ENCODE data around the gene CIART. TPM values are rescaled to one million over a fixed set of nuclear protein-coding genes. Genes with fewer than 3 reads are reported as not detected.
"Not testable (repeated sequence)": the region's sequence is repeated elsewhere in the genome, so short reads cannot be mapped to it uniquely, and the experiment has no call there.

CIART gene
- total RNA-seq, 2 experiments from 2014 or later: 3.6 to 5.1 TPM

- Mint-ChIP-seq H3K36me3 (ENCODE audit: low read depth) (peaks cover 24% of the 10 kb centered on the region), H3K27ac (no peak overlapping the region), H3K9me3 (no peaks in the 10 kb centered on the region), H3K4me3 (no peak overlapping the region), H3K4me1 (ENCODE audit: low read depth) (peaks cover 12% of the 10 kb centered on the region), H3K27me3 (no peaks in the 10 kb centered on the region)
- intact Hi-C loops (cut with micrococcal nuclease): no loop called here
- POLR2A ChIA-PET: interaction anchor here (0.7 to 2.5 kb wide), 15 partner anchors 10 to 348 kb away, joined by 3 to 21 read pairs (median 4); a partner anchor contains a TSS
- TF ChIP-seq, protein P1, sequence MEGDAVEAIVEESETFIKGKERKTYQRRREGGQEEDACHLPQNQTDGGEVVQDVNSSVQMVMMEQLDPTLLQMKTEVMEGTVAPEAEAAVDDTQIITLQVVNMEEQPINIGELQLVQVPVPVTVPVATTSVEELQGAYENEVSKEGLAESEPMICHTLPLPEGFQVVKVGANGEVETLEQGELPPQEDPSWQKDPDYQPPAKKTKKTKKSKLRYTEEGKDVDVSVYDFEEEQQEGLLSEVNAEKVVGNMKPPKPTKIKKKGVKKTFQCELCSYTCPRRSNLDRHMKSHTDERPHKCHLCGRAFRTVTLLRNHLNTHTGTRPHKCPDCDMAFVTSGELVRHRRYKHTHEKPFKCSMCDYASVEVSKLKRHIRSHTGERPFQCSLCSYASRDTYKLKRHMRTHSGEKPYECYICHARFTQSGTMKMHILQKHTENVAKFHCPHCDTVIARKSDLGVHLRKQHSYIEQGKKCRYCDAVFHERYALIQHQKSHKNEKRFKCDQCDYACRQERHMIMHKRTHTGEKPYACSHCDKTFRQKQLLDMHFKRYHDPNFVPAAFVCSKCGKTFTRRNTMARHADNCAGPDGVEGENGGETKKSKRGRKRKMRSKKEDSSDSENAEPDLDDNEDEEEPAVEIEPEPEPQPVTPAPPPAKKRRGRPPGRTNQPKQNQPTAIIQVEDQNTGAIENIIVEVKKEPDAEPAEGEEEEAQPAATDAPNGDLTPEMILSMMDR (IDR thresholded peaks at IDR 0.05): no peak
- DNase-seq (peak; percentile 95), ATAC-seq (peak; percentile 64)
- CTCF ChIA-PET: interaction anchor here (1.3 kb wide), 1 partner anchor 28 kb away, joined by 3 read pairs; no protein-coding TSS in a partner anchor
These were observed 47.6 kb upstream of the CIART start for GRCh38 chr1:150234566-150235293.

GRCh38 chr1:150235294-150235851 lies 47.0 kb upstream of the CIART start:
- Mint-ChIP-seq H3K4me1 (ENCODE audit: low read depth) (peaks cover 12% of the 10 kb centered on the region), H3K27ac (no peak overlapping the region), H3K27me3 (no peaks in the 10 kb centered on the region), H3K9me3 (no peaks in the 10 kb centered on the region), H3K4me3 (no peak overlapping the region), H3K36me3 (ENCODE audit: low read depth) (peaks cover 19% of the 10 kb centered on the region)
- CTCF ChIA-PET: interaction anchor here (1.1 to 2.7 kb wide), 4 partner anchors 21 to 48 kb away, joined by 3 to 16 read pairs (median 3); no protein-coding TSS in a partner anchor
- DNase-seq (peak; percentile 52), ATAC-seq (no peak)
- intact Hi-C loops (cut with micrococcal nuclease): no loop called here
- TF ChIP-seq, protein P1 (IDR thresholded peaks at IDR 0.05): no peak
- POLR2A ChIA-PET: interaction anchor here (0.7 to 2.2 kb wide), 15 partner anchors 10 to 392 kb away, joined by 3 to 21 read pairs (median 4); a partner anchor contains a TSS

DNA sequence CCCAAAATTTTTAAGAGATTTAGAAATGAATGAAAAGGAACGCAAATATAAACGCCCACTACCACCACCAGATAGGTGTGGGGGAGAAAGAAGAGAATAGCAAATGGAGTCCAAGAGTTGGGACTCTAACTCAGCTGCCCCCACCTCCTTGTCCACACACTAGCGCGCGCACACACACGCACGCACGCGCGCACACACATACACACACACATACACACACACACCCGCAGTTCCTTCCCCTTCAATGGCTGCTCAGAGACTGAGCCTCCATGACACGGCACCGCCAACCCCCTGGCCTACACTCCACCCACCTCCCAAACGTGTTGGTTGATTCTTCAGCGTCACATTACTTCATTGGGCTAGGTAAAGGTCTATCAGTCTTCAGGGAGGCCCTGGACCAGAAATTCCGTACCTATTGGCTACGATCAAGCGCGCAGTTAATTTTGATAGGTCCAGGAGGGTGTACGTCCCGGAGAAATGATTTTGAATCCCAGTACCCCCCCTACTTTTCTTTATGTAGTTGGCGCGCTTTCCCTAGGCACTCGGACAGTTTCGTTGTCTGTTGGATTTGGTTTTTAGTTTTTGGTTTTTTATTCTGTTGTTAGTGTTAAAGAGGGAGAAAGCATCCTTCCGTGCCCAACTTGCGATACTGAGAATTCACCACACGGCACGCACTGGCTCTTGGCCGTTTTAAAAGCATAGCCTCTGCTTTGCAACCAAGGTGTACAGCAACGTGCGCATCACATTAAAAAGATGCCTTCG lies 46.3 kb upstream of the CIART start, which contains the start of gene ANP32E:
ANP32E (minus strand) TSS at position 261 of the 762 bp plus-strand sequence. CDS start 326 bp downstream, outside the sequence.
- no peaks in the 10 kb centered on the region for H3K9me3 Mint-ChIP-seq
- peak; percentile 96 for DNase-seq
- H3K36me3 Mint-ChIP-seq (ENCODE audit: low read depth): peaks cover 15% of the 10 kb centered on the region
- peaks cover 12% of the 10 kb centered on the region for H3K4me1 Mint-ChIP-seq (ENCODE audit: low read depth)
- intact Hi-C loops (cut with micrococcal nuclease): no loop called here
- POLR2A ChIA-PET: interaction anchor here (0.6 to 2.2 kb wide), 18 partner anchors 11 to 392 kb away, joined by 3 to 21 read pairs (median 4); a partner anchor contains a TSS
- no peaks in the 10 kb centered on the region for H3K27me3 Mint-ChIP-seq
- H3K27ac Mint-ChIP-seq: no peak within 1 kb of the TSS
- H3K4me3 Mint-ChIP-seq: no peak within 1 kb of the TSS
- CTCF ChIA-PET: interaction anchor here (1.1 to 2.7 kb wide), 5 partner anchors 11 to 48 kb away, joined by 3 to 16 read pairs (median 3); no protein-coding TSS in a partner anchor
- ATAC-seq: peak; percentile 87
- TF ChIP-seq, protein P1 (IDR thresholded peaks at IDR 0.05): no peak

DNA sequence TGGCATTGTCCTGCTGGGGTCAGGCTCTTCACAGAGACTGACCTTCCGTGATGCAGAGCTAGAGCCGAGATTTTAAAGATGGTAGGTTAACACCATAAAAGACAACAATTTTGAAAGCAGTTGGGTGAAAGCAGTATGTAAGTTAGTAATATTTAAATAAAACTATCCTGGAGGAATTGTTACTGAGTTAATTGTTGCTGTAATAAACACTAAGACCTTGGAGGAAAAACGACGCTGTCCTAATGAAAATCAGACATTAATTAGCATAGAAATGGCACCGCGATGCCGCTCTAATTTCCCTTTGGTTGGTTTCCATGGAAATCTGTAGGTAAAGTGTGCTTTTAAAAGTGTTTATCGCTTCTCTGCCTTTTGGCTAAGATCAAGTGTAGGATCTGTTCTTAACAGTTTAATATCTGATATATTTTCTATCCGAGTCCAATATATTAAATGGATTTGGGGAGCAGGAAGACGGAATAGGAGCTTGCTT lies 45.7 kb upstream of the CIART start:
- ChIA-PET CTCF (interaction anchor here (1.3 to 2.7 kb wide), 3 partner anchors 10 to 49 kb away, joined by 3 to 16 read pairs (median 3); no protein-coding TSS in a partner anchor), POLR2A (interaction anchor here (0.6 to 2.2 kb wide), 6 partner anchors 12 to 350 kb away, joined by 3 to 8 read pairs (median 4); a partner anchor contains a TSS)
- TF ChIP-seq, protein P1 (IDR thresholded peaks at IDR 0.05): no peak
- DNase-seq (no peak), ATAC-seq (no peak)
- H3K9me3 Mint-ChIP-seq: no peaks in the 10 kb centered on the region
- intact Hi-C loops (cut with micrococcal nuclease): no loop called here
- no peaks in the 10 kb centered on the region for H3K27me3 Mint-ChIP-seq
- H3K27ac Mint-ChIP-seq: no peak overlapping the region
- H3K4me1 Mint-ChIP-seq (ENCODE audit: low read depth): peaks cover 12% of the 10 kb centered on the region
- peaks cover 13% of the 10 kb centered on the region for H3K36me3 Mint-ChIP-seq (ENCODE audit: low read depth)
- H3K4me3 Mint-ChIP-seq: no peak overlapping the region

DNA sequence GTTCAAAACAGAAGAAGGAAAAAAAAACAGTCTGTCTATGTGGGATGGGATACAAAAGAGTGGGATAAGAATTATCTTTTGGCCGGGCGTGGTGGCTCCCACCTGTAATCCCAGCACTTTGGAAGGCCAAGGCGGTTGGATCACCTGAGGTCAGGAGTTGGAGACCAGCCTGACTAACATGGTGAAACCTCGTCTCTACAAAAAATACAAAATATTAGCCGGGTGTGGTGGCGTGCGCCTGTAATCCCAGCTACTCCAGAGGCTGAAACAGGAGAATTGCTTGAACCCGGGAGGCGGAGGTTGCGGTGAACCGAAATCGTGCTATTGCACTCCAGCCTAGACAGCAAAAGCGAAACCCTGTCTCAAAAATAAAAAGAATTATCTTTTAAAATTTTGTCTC lies 45.2 kb upstream of the CIART start:
- intact Hi-C loops (cut with micrococcal nuclease); H3K4me3 Mint-ChIP-seq; H3K9me3 Mint-ChIP-seq; H3K27ac Mint-ChIP-seq; DNase-seq; H3K27me3 Mint-ChIP-seq; ATAC-seq: not testable (repeated sequence)
- Mint-ChIP-seq H3K4me1 (ENCODE audit: low read depth) (peaks cover 12% of the 10 kb centered on the region), H3K36me3 (ENCODE audit: low read depth) (peaks cover 13% of the 10 kb centered on the region)
- ChIA-PET POLR2A (interaction anchor here (1.0 to 1.6 kb wide), 3 partner anchors 14 to 350 kb away, joined by 3 to 6 read pairs (median 3); a partner anchor contains a TSS), CTCF (interaction anchor here (1.3 to 2.7 kb wide), 2 partner anchors 10 to 19 kb away, joined by 3 to 16 read pairs; no protein-coding TSS in a partner anchor)

Data from activated CD8-positive, alpha-beta T cell treated with anti-CD3 and anti-CD28 coated beads for 36 hours (primary cell).